ENCODE data around the gene TAF4B.

TAF4B gene

GRCh38 chr18:26405190-26405801 is 179.1 kb downstream of the TAF4B start:
- peak; percentile 71 for TF ChIP-seq CTCF (IDR thresholded peaks at IDR 0.05; ENCODE audit: low read depth, low read length, missing control alignments)
- no peak overlapping the region for H3K4me3 ChIP-seq (ENCODE audit: low read depth, low read length)
- DNase-seq (ENCODE audit: low read depth) = no peak

- DNase-seq (ENCODE audit: low read depth) = no peak
Observed at GRCh38 chr18:26406324-26406723, 180.1 kb downstream of the TAF4B start.

GRCh38 chr18:26406854-26407517 is 180.7 kb downstream of the TAF4B start:
- TF ChIP-seq CTCF (IDR thresholded peaks at IDR 0.05; ENCODE audit: low read depth, low read length, missing control alignments) = no peak
- DNase-seq (ENCODE audit: low read depth) = no peak
- no peak overlapping the region for H3K4me3 ChIP-seq (ENCODE audit: low read depth, low read length)

More at GRCh38 chr18:26406324-26406723, 180.1 kb downstream of the TAF4B start:
- no peak overlapping the region for H3K4me3 ChIP-seq (ENCODE audit: low read depth, low read length)
- TF ChIP-seq CTCF (IDR thresholded peaks at IDR 0.05; ENCODE audit: low read depth, low read length, missing control alignments) = no peak

- no peak for DNase-seq (ENCODE audit: low read depth)
- H3K4me3 ChIP-seq (ENCODE audit: low read depth, low read length) = no peak overlapping the region
- no peak for TF ChIP-seq CTCF (IDR thresholded peaks at IDR 0.05; ENCODE audit: low read depth, low read length, missing control alignments)
Observed at GRCh38 chr18:26407736-26408601, 181.7 kb downstream of the TAF4B start.

- no peak for DNase-seq (ENCODE audit: low read depth)
- no peak for TF ChIP-seq CTCF (IDR thresholded peaks at IDR 0.05; ENCODE audit: low read depth, low read length, missing control alignments)
- no peak overlapping the region for H3K4me3 ChIP-seq (ENCODE audit: low read depth, low read length)
Observed at GRCh38 chr18:26409091-26409490, 182.8 kb downstream of the TAF4B start.

- H3K4me3 ChIP-seq (ENCODE audit: low read depth, low read length) = no peak overlapping the region
- TF ChIP-seq CTCF (IDR thresholded peaks at IDR 0.05; ENCODE audit: low read depth, low read length, missing control alignments) = no peak
- no peak for DNase-seq (ENCODE audit: low read depth)
Observed at GRCh38 chr18:26414901-26415440, 188.7 kb downstream of the TAF4B start.

All from GM12864 (cell line).